Mammary epithelial cell (primary cell): ENCODE measurements around the gene MSMB.

Experiments
- CTCF ChIP-seq, 2 donors: IDR thresholded peaks in 1 of 2; conservative IDR thresholded peaks in 1 of 2; 2 replicates each; pipeline ENCODE4 v1.5.1; 2011 to 2012; ENCODE audit warnings: inconsistent platforms in 2 of 2, low read length in 2 of 2, mild to moderate bottlenecking in 2 of 2, control low read depth in 1 of 2, low read depth in 1 of 2; ENCODE audit not compliant: insufficient read depth in 1 of 2; ENCODE audit errors: extremely low read depth in 1 of 2
- EZH2 ChIP-seq: IDR thresholded peaks from 2 replicates; pipeline ENCODE4 v1.6.1; 2012; ENCODE audit warnings: low read length, inconsistent platforms, borderline replicate concordance

DNA sequence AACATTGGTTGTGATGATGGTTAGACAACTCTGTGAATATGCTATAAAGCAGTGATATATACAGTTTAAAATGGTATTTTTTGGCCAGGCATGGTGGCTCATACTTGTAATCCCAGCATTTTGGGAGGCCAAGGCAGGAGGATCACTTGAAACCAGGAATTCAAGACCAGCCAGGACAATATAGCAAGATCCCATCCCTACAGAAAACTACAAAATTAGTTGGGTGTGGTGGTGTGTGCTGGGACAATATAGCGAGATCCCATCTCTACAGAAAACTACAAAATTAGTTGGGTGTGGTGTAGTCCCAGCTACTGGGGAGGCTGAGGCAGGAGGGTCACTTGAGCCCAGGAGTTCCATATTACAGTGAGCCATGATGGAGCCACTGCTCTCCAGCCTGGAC, 27.5 kb upstream of the MSMB start:
- TF ChIP-seq CTCF (conservative IDR thresholded peaks at IDR 0.05 in 1 of 2, IDR thresholded peaks at IDR 0.05 in 1 of 2; ENCODE audit: extremely low read depth in 1 of 2, insufficient read depth in 1 of 2, low read depth in 1 of 2, low read length in 2 of 2) = no peak
- no peak for TF ChIP-seq EZH2
